ENCODE data around the gene STRN3. TPM values are rescaled to one million over a fixed set of nuclear protein-coding genes. Genes with fewer than 3 reads are reported as not detected.

The STRN3 gene
- total RNA-seq, 2 experiments from 2014 or later = 25.2 to 37.0 TPM

DNA sequence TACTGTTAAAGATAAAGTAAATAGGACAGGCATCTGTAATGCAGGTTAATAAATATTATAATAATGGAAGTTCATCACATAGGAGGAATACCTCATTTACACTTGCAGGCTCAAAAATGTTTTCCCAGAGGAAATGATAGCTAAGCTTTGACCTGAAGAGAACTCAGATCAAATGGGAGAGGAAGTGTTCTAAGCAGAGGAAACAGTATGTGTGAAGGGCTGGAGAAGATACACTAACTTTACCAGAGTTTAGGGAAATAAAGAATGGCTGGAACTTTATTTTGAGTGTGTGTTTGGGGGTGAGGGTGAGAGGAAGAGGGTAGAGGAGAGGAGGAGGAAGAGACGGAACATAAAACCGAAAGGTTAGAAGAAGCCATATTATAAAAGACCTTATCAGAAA is 34.8 kb downstream of the STRN3 start:
- no peaks in the 10 kb centered on the region for H3K9me3 ChIP-seq (ENCODE audit: low read length)
- DNase-seq (ENCODE audit: low spot score) = no peak
- H4K20me1 ChIP-seq (ENCODE audit: insufficient read depth, low read length) = peaks cover 12% of the 10 kb centered on the region; the same call in 1 of the 2 replicates
- H3K4me2 ChIP-seq (ENCODE audit: low read length) = no peak overlapping the region
- H3K36me3 ChIP-seq (ENCODE audit: insufficient read depth, low read length) = peaks cover 7% of the 10 kb centered on the region
- POLR2A ChIA-PET = interaction anchor here (0.6 kb wide), 1 partner anchor 21 kb away, joined by 3 read pairs; no protein-coding TSS in a partner anchor
- peaks cover 26% of the 10 kb centered on the region for H3K4me1 ChIP-seq (ENCODE audit: insufficient read depth, low read length, poor library complexity, severe bottlenecking)
- H3K9me2 ChIP-seq (ENCODE audit: insufficient read depth, low read length) = no peaks in the 10 kb centered on the region
- no peak overlapping the region for H3K4me3 ChIP-seq (ENCODE audit: low read depth, low read length, poor library complexity, severe bottlenecking)
- TF ChIP-seq EZH2phosphoT487 (IDR thresholded peaks at IDR 0.05; ENCODE audit: borderline replicate concordance, low read depth, low read length) = no peak
- intact Hi-C loops (cut with micrococcal nuclease; ENCODE audit: unreplicated experiment) = no loop called here
- BruUV-seq (replicated peaks) = no TSS peak
- CTCF ChIA-PET (ENCODE audit: unreplicated experiment) = no interaction called here
- H3K27ac ChIP-seq (ENCODE audit: low read depth, low read length, poor library complexity, severe bottlenecking) = no peak overlapping the region
- H3K79me2 ChIP-seq (ENCODE audit: insufficient read depth, low read depth, low read length) = peaks cover 96% of the 10 kb centered on the region
- no peak overlapping the region for H2AFZ ChIP-seq (ENCODE audit: low read length)

DNA sequence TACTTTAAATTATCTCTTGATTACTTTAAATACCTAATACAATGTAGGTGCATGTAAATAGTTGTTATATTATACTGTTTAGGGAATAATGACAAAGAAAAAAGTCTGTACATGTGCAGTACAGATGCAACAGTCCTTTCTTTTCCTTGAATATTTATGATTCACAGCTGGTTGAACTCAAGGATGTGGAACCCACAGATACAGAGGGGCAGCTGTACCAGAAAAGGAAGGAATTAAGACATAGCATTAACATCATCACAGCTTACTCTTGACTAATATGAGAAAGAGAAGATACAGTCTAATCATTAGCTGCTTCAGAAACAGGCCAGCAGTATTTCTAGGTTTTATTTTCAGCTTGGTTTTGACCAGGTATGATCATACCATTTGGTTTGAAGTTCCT is 35.4 kb downstream of the STRN3 start:
- no peaks in the 10 kb centered on the region for H3K9me3 ChIP-seq (ENCODE audit: low read length)
- peaks cover 12% of the 10 kb centered on the region; the same call in 1 of the 2 replicates for H4K20me1 ChIP-seq (ENCODE audit: insufficient read depth, low read length)
- no peaks in the 10 kb centered on the region for H3K9me2 ChIP-seq (ENCODE audit: insufficient read depth, low read length)
- ChIA-PET POLR2A (interaction anchor here (0.6 to 0.7 kb wide), 2 partner anchors 9 to 21 kb away, joined by 3 read pairs; no protein-coding TSS in a partner anchor), CTCF (ENCODE audit: unreplicated experiment) (interaction anchor here (0.6 kb wide), 1 partner anchor 1261 kb away, joined by 3 read pairs; no protein-coding TSS in a partner anchor)
- DNase-seq (ENCODE audit: low spot score) = no peak
- no peak overlapping the region for H3K4me2 ChIP-seq (ENCODE audit: low read length)
- intact Hi-C loops (cut with micrococcal nuclease; ENCODE audit: unreplicated experiment) = no loop called here
- H3K79me2 ChIP-seq (ENCODE audit: insufficient read depth, low read depth, low read length) = peaks cover 96% of the 10 kb centered on the region
- no TSS peak for BruUV-seq (replicated peaks)
- no peak overlapping the region for H3K27ac ChIP-seq (ENCODE audit: low read depth, low read length, poor library complexity, severe bottlenecking)
- H3K4me3 ChIP-seq (ENCODE audit: low read depth, low read length, poor library complexity, severe bottlenecking) = no peak overlapping the region
- H2AFZ ChIP-seq (ENCODE audit: low read length) = no peak overlapping the region
- H3K36me3 ChIP-seq (ENCODE audit: insufficient read depth, low read length) = peaks cover 5% of the 10 kb centered on the region; the same call in 1 of the 2 replicates
- H3K4me1 ChIP-seq (ENCODE audit: insufficient read depth, low read length, poor library complexity, severe bottlenecking) = peaks cover 26% of the 10 kb centered on the region
- TF ChIP-seq CTCF (conservative IDR thresholded peaks at IDR 0.05; ENCODE audit: low read length) (no peak), EZH2phosphoT487 (IDR thresholded peaks at IDR 0.05; ENCODE audit: borderline replicate concordance, low read depth, low read length) (no peak)

DNA sequence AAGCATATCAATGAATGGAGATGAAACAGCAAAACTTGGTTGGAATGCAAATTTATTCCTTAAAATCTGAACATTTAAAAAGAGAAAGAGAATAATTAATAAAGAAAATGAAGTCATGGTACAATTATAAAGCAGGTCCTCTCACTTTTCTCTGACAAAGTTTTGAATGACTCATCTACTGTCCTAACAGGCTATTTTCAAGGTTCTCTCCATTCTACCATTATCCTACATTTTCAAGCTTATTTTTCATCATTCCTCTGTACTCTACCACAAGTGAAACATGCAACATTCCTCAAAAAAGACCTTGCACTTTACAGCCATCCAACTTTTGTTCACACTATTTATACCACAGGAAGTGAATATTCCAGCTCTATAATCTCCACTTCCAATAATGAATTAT is 37.7 kb downstream of the STRN3 start:
- CTCF ChIA-PET (ENCODE audit: unreplicated experiment) = no interaction called here
- POLR2A ChIA-PET = interaction anchor here (0.6 to 2.8 kb wide), 4 partner anchors 11 to 366 kb away, joined by 3 to 10 read pairs (median 3); partner anchors contain the start of gene SCFD1
- H3K4me3 ChIP-seq (ENCODE audit: low read depth, low read length, poor library complexity, severe bottlenecking) = no peak overlapping the region
- TF ChIP-seq EZH2phosphoT487 (IDR thresholded peaks at IDR 0.05; ENCODE audit: borderline replicate concordance, low read depth, low read length) (no peak), CTCF (conservative IDR thresholded peaks at IDR 0.05; ENCODE audit: low read length) (no peak)
- BruUV-seq (replicated peaks) = no TSS peak
- no peak for DNase-seq (ENCODE audit: low spot score)
- no peaks in the 10 kb centered on the region for H3K9me3 ChIP-seq (ENCODE audit: low read length)
- no peaks in the 10 kb centered on the region for H3K9me2 ChIP-seq (ENCODE audit: insufficient read depth, low read length)
- peaks cover 8% of the 10 kb centered on the region; the same call in 1 of the 2 replicates for H4K20me1 ChIP-seq (ENCODE audit: insufficient read depth, low read length)
- H3K79me2 ChIP-seq (ENCODE audit: insufficient read depth, low read depth, low read length) = peaks cover 92% of the 10 kb centered on the region
- intact Hi-C loops (cut with micrococcal nuclease; ENCODE audit: unreplicated experiment) = no loop called here
- H3K36me3 ChIP-seq (ENCODE audit: insufficient read depth, low read length) = peaks cover 5% of the 10 kb centered on the region; the same call in 1 of the 2 replicates
- no peak overlapping the region for H2AFZ ChIP-seq (ENCODE audit: low read length)
- peaks cover 23% of the 10 kb centered on the region for H3K4me1 ChIP-seq (ENCODE audit: insufficient read depth, low read length, poor library complexity, severe bottlenecking)
- H3K4me2 ChIP-seq (ENCODE audit: low read length) = no peak overlapping the region
- H3K27ac ChIP-seq (ENCODE audit: low read depth, low read length, poor library complexity, severe bottlenecking) = no peak overlapping the region

Data from OCI-LY7 (cell line).